ENCODE data around the gene CAGE1.

DNA sequence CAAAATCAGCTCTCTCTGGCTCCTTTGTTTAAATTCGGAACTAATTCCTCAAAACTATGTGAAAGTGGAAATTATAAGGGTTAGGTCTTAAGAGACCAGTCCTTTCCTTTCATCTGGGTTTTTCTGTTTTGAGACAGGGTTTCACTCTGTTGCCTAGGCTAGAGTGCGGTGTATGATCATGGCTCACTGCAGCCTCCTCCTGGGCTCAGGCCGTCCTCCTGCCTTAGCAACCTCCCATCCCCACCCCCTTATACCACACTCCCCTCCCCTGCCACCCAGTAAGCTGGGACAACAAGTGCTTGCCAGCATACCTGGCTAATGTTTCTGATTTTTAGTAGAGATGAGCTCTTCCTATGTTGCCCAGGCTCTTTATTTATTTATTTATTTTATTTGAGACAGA is 63.8 kb downstream of the CAGE1 start:
- TF ChIP-seq CTCF (IDR thresholded peaks at IDR 0.05): no peak
- TF ChIP-seq POLR2AphosphoS5 (IDR thresholded peaks at IDR 0.05): no peak
- no peak for TF ChIP-seq POLR2A (IDR thresholded peaks at IDR 0.05)
- no peak for TF ChIP-seq EP300 (IDR thresholded peaks at IDR 0.05)
